Nephron progenitor cell (in vitro differentiated cells): ENCODE measurements around the gene PAPSS1.

ENCODE experiments used
- DNase-seq: peaks from one replicate; pipeline ENCODE4 v3.0.0; 2021
- H3K27ac Mint-ChIP-seq: 2 replicates; pipeline ENCODE4 v1.8.0; 2021; ENCODE audit warnings: mild to moderate bottlenecking, moderate library complexity, mixed read lengths
- H3K27me3 Mint-ChIP-seq: 2 replicates; pipeline ENCODE4 v1.8.0; 2021; ENCODE audit warnings: mild to moderate bottlenecking, low read depth, mixed read lengths; ENCODE audit not compliant: poor library complexity
- H3K36me3 Mint-ChIP-seq: 2 replicates; pipeline ENCODE4 v1.8.0; 2021; ENCODE audit warnings: low read depth, mixed read lengths
- H3K4me1 Mint-ChIP-seq: 2 replicates; pipeline ENCODE4 v1.8.0; 2021; ENCODE audit warnings: mixed read lengths
- H3K4me3 Mint-ChIP-seq: 2 replicates; pipeline ENCODE4 v1.8.0; 2021; ENCODE audit warnings: mild to moderate bottlenecking, moderate library complexity, mixed read lengths
- H3K9me3 Mint-ChIP-seq: 2 replicates; pipeline ENCODE4 v1.8.0; 2021; ENCODE audit warnings: mild to moderate bottlenecking, moderate library complexity, mixed read lengths
- CTCF ChIP-seq: fragments of 200-600 bp; sonication (generic); IDR thresholded peaks from 2 replicates; pipeline ENCODE4 v1.5.0; 2021; ENCODE audit warnings: antibody characterized with exemption

Gene PAPSS1

GRCh38 chr4:107751670-107752069, 31.6 kb upstream of the PAPSS1 start:
- no peak overlapping the region for H3K4me3 Mint-ChIP-seq
- peaks cover 9% of the 10 kb centered on the region for H3K27me3 Mint-ChIP-seq
- no peak overlapping the region for H3K27ac Mint-ChIP-seq
- no peak for DNase-seq
- H3K36me3 Mint-ChIP-seq = no peaks in the 10 kb centered on the region
- H3K9me3 Mint-ChIP-seq = peaks cover 9% of the 10 kb centered on the region
- no peak for TF ChIP-seq CTCF
- H3K4me1 Mint-ChIP-seq = no peaks in the 10 kb centered on the region

- H3K27ac Mint-ChIP-seq = no peak overlapping the region
- H3K27me3 Mint-ChIP-seq = peaks cover 9% of the 10 kb centered on the region
- no peaks in the 10 kb centered on the region for H3K4me1 Mint-ChIP-seq
- no peak for DNase-seq
- no peak for TF ChIP-seq CTCF
- peaks cover 7% of the 10 kb centered on the region for H3K36me3 Mint-ChIP-seq
- H3K4me3 Mint-ChIP-seq = no peak overlapping the region
- peaks cover 23% of the 10 kb centered on the region for H3K9me3 Mint-ChIP-seq
Observed at GRCh38 chr4:107747748-107748486, 27.9 kb upstream of the PAPSS1 start.

GRCh38 chr4:107746161-107746560, 26.1 kb upstream of the PAPSS1 start:
- H3K27ac Mint-ChIP-seq = no peak overlapping the region
- H3K27me3 Mint-ChIP-seq = peaks cover 9% of the 10 kb centered on the region
- peaks cover 4% of the 10 kb centered on the region for H3K4me1 Mint-ChIP-seq
- DNase-seq = no peak
- peaks cover 27% of the 10 kb centered on the region for H3K9me3 Mint-ChIP-seq
- no peak overlapping the region for H3K4me3 Mint-ChIP-seq
- no peak for TF ChIP-seq CTCF
- H3K36me3 Mint-ChIP-seq = peaks cover 10% of the 10 kb centered on the region

- no peak for DNase-seq
- TF ChIP-seq CTCF = no peak
- Mint-ChIP-seq H3K36me3 (peaks cover 10% of the 10 kb centered on the region), H3K9me3 (peaks cover 27% of the 10 kb centered on the region), H3K4me1 (peaks cover 14% of the 10 kb centered on the region), H3K27me3 (peaks cover 6% of the 10 kb centered on the region), H3K27ac (no peak overlapping the region), H3K4me3 (no peak overlapping the region)
Observed at GRCh38 chr4:107744532-107744931, 24.5 kb upstream of the PAPSS1 start.

GRCh38 chr4:107743532-107743931, 23.5 kb upstream of the PAPSS1 start:
- no peak overlapping the region for H3K27ac Mint-ChIP-seq

More at GRCh38 chr4:107743532-107743931, 23.5 kb upstream of the PAPSS1 start:
- H3K27me3 Mint-ChIP-seq = peaks cover 6% of the 10 kb centered on the region
- no peak overlapping the region for H3K4me3 Mint-ChIP-seq
- no peak for TF ChIP-seq CTCF
- H3K36me3 Mint-ChIP-seq = peaks cover 10% of the 10 kb centered on the region
- H3K4me1 Mint-ChIP-seq = peaks cover 14% of the 10 kb centered on the region
- no peak for DNase-seq
- peaks cover 27% of the 10 kb centered on the region for H3K9me3 Mint-ChIP-seq
